Activated naive CD4-positive, alpha-beta T cell treated with Interleukin-2 at 50 U/mL for 16 hours (primary cell): ENCODE measurements around the gene MMP10.

Experiments
- DNase-seq: peaks from one replicate; pipeline ENCODE4 v3.0.0-alpha.2; 2020

The MMP10 gene

DNA sequence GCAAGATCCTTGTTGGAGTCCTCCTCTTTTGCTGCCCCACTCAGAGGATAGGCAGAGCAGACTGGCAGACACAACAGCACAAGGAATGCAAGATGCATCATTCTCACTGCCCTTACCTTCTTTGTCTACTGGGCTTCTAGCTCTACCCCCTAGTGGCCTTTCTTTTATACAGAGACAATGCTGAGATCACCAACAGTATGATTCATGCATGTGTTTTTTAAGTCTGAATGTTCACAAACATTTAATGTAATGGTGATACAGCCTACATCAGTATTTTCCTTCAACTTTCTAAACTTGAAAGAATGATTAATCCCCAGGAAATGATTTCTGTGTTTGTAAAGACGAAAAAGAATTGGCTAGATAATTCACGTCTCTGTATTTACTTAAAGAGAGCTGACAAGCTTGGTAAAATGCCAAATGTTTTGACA is at the start of gene MMP10:
Gene MMP10 (minus strand): TSS at position 138 of the 428 bp plus-strand sequence. CDS start 37 bp downstream, at position 101.
- no peak for DNase-seq

DNA sequence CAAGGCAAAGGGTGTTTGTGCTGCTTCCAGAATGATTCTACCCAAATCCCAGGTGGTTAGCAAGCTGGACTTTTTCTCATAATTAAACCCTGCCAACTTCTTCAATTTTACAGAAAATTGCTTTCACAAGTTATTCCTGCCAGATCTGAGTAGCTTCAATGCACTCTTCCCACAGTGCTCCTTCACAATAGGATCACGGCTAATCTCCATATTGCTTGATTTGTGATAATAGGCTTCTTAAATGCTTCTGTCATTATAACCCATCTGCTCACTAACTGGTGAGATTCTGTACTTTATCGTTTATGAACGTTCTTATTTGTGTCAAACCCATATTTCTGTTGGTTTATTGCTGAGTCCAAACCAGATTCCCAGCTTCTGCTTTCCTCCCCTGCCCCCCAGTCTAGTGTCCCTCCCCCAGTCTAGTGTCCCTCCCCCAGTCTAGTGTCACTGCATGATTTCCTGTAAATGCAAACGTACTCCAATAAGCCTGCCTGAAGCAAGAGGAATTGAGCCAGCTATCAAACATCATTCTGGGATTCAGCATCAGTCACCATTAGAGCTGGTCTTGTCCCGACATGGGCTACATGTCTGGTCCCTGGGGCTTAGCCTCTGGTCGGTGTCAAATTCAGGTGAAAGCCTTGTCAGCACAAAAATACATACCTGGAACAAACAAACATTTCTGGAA is 49.0 kb upstream of the MMP10 start:
- no peak for DNase-seq

DNA sequence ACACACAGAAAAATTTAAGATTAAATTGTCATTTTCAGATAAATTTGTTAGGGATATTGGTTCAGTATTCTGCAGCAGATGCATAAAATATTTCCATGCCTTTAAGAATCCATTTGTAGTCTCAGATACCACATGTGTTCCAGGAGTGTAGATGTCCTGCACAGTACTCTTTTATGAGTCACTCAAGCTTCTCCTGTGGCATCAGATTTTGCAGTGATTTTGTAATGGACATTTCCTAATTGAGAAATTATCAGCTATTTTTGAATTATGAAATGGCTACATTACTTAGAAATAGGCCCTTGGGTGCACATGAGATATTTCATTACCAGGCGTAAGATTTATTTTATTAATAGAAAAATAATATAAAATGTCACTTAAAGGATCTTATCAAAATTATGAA is 44.1 kb upstream of the MMP10 start:
- DNase-seq = no peak

DNA sequence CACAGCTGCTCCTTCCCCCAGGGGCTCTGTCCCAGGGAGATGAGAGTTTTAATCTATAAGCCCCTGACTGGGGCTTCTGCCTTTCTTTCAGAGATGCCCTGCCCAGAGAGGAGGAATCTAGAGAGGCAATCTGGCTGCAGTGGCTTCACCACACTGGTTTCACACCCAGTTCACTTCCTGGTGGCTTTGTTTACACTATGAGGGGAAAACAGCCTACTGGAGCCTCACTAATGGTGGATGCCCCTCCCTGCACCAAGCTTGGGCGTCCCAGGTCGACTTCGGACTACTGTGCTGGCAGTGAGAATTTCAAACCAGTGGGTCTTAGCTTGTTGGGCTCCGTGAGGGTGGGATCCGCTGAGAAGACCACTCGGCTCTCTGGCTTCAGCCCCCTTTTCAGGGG is 39.1 kb upstream of the MMP10 start:
- no peak for DNase-seq

DNA sequence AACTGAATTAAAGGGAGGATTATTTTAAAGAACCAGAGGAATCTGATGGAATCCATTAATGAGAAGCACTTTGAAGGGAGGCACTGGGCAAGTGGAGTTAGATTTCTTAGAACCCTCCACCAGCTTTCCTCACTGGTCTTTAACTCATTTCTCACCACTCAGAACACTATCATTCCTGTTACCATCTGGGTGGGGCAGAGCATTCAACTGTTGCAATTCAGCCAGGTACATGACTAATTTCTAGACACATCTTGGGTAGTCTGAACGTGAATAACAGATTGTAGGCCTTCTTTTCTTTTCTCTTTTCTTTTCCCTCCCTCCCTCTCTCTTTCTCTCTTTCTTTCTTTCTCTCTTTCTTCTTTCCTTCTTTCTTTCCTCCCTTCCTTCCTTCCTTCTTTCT is 33.1 kb upstream of the MMP10 start:
- no peak for DNase-seq

DNA sequence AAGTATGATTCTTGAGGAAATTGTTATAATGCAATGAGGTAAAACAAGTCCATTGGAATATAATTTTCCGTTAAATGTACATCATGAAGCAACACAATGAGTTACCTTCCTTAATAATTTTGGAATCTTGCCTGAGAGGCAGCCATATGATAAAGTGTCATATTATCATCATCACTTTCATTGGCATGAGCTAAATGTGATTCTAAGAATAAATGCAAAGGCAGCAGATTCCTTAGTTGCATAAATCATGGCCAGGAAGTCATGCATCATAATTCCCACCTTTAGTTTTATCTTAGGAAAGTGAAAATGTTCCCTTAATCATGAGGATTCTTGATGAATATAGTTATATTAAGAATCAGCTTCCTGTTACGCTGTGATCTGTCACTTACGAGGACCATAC is 31.8 kb upstream of the MMP10 start:
- no peak for DNase-seq

DNA sequence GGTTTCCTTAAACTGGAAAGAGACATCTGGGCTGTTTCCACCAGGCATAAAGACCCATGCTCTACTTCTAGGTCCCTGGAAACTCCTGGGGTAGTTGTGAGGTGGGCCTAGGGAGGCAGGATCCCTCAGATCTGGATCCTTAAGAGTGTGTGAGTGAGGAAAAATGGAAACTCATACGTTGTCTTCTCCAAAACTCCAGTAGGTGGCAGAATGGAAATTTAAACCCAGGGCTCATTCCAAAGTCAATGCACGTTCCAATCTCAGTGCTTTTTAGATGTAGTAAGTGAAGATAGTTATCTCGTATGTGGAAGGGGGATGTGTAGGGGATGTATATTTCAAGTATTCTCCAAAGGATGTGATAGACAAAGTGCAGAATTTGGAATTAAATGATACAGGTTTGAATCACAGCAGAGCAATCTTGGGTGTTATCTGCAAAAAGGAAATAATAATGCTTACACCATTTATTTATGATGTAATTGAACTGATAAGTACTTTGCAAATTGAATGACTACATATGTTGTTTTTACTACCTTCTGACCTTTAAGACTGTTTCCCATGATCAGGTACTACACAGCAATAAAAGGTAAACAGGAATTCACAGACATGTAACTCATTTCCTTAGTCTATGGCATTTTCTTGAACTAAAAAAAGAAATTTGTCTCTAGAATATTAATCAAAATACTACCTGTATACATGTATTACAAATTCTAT is 30.7 kb upstream of the MMP10 start:
- no peak for DNase-seq

DNA sequence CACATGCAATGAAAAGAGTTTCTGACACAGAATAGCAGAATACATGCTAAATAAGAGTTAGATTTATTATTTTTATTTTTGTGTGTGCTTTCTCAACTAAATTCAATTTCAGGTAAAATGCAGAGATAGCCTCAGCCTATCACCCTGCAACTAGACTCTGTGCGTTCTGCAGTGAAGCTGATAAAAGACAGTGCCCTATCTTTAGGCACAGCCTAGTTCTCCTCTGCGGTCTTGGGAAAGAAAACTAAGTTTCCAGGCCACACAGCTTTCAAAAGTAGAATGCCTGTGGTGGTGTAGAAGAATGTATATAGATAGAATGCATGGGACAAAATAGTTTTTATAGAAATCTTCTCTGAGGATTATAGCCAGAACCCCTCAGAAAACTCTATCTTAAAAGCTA is 29.5 kb upstream of the MMP10 start:
- DNase-seq = no peak

DNA sequence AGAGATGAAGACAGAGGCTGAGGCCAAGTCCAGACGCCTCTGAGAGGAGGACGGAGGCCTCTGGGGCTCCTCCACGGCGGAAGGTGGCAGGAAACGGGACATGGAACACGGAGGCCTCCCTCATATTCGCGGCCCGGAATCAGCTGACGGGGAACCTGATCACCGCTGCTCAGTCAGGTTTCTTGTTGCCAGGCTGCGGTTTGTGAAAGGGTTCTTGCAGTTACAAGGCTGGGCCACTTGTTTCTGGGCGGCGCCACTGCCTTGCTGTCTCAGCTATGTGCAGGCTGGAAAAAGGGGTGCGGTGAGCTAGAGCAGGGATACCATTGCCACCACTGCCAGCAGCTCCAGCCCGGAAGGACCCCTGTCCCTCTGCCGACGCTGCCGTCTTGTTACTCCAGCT is 27.5 kb upstream of the MMP10 start:
- DNase-seq = no peak

DNA sequence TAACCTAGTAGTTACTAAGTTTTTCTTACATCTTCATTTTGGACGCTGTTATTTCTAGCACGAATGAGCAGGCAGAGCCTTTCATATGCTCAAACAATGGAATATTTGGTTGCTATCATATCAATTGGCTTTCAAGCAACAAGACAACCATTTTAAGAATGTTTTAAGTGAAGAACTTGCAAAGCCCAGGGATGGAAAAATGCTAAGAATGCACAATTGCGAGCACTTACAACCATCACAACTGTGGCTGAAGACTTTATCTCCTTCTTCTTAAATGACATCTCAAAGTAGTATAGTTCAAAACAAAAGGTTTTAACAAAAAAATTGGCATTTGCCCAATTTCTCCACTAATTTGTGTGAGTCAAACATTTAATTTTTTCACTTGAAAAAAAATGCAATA is 25.9 kb upstream of the MMP10 start:
- no peak for DNase-seq

DNA sequence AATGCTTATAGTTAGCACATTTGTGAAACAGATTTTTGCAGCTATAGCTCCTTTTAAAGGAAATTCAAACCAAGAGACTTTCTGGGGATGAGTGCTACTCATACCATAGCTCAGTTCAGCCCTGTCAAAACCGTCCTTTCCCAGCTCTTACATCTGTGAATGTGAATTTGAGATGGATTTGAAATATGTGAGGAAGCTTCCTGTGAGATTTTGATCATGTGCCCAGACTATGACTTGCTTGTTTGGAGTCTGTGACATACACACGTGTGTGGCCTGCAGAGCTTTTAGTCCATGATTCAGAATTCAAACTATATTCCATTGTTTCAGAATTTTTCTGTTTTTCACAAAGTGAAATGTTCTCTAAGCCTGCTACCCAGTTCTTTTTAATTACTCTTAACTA is 21.9 kb upstream of the MMP10 start:
- DNase-seq = no peak

DNA sequence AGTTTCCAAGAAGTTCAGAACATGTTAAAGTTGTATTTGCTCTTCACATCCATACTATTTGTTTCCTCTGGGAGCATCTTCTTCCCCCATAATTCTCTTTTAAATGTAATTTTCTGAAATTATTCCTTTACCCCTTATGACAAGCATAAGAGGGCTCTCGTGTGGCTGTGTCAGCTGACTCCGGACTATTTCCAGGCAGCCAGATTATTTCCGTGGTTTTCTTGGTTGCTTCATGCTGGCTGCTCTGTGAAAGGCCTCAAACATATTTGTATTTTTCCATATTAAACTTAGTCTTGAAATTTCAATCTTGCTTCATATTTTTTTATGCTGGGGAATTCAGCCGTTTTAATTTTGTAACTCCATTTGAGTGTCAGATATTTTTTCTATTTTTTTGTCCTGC is 20.3 kb upstream of the MMP10 start:
- no peak for DNase-seq

DNA sequence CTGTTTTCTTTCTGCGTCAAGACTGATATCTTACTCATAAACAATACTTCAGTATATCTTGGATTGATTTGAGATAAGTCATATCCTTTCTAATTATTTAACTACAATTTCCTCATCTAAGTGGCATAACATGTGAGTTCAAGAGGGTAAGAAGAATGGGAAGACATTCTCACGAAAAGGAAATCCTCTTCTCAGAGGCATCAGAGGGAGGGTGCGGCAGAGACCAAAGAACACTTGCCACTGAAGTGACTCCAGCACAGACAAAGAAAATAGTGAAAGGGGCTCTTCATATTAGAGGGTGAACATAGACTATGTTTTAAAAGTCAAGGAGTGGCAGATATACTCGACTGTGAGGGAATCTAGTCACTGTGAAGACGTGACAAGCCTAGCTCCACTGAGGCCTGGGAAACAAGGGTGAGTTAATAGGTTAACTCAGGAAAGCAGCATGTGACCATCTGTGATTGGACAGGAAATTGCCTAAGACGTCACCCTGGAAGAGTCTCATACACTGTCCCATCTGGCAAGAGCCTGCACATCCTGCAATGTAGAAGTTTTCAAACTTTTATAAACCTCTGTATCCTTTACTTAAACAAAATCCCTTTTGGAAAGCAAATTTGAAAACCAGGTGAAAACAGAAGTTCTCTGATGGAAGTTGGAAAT is 19.4 kb upstream of the MMP10 start:
- DNase-seq = no peak

DNA sequence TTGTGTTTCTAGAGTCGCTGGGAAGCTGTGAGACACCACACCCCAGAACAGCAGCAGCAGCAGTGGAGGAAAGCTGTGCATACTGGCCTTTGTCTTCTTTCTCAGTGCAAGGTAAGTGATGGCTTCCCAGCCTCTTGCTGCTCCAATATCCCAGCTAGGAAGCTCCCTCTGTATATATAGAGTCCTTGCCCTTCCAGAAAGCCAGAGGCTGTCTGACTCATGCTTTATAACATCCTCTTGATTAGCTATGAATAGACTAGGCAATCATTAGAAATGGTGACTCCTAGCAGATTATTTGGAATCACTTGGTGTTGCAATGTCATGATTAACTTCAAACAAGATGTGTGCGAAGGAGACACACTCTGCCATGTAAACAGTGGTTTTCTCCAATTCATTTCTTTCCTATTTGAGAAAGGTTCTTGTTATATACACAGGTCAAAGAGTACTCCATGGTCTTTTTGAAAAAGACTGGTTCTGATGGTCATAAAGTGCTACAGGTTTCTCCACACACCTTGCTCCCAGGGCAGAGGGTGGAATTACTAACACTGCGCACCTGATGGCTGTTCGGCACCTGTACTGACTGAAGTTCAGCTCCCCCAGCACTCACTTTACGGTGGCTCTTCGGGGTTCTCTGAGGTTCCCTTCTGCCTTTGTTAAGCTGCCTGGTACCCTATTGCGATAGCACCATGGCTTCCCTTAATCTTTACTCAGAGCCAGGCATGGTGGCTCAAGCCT is 17.8 kb upstream of the MMP10 start, which contains the start of gene MMP1:
Gene MMP1 (minus strand): TSS at position 149 of the 735 bp plus-strand sequence. CDS start 68 bp downstream, at position 81.
- DNase-seq = no peak

DNA sequence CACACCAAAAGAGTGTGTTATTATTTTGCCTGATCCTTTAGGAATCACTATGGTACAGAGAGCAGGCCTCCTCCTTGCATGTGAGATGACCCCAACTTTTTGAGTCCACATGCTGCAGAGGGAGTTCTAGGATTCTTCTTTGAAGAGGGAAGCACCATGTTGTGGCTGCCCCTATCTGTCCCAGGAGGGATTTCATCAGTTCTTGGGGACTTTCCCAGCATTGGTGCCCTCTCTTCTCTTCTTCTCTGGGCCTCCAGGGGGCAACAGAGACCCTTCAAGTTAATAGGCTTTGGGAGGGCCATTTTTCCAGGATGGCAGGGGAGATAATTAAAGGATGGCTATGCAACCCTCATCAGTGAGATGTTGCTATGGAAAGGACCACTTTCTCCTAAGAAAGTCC is 14.0 kb upstream of the MMP10 start:
- no peak for DNase-seq

DNA sequence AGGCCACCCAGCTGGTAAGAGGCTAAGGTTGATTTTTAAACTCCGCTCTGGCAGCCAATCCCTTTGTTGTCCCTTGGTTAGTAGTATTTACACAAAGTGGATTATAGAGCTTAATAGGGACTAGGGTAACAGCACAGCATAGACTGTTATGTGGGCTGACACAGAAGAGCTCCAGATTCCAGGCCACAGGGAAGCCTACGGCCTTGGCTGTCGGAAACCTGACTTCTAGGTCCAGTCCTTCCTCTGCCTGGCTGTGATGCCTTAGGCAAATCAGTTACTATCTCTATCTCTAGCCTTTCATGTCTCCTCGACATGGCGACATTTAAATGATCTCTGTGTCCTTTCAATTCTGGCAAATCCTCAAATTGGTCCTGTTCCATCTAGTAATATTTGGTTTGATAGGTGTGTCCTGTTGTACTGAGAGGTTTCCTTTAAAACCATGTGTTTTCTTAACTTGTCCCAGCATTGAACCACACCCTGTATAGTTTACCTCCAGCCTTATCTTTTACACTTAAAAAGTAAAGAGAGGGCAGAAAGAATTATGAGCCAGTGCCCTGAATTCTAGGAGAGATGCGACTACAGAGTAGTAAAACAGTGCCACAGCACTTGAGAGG is 13.4 kb upstream of the MMP10 start:
- no peak for DNase-seq

DNA sequence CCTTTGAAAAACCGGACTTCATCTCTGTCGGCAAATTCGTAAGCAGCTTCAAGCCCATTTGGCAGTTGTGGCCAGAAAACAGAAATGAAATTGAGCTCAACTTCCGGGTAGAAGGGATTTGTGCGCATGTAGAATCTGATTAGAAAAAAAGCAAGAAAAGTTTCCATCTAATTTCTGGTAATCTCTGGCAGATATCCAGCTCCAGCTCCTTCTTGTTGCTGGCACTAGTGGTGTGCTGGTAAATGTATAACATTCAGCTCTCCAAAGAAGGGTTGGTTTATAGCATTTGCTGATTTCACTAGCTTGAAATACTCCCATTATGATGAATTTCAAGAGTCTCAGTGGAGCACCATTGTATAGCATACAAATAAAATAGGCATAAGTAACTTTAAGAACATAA is 12.2 kb upstream of the MMP10 start:
- no peak for DNase-seq

DNA sequence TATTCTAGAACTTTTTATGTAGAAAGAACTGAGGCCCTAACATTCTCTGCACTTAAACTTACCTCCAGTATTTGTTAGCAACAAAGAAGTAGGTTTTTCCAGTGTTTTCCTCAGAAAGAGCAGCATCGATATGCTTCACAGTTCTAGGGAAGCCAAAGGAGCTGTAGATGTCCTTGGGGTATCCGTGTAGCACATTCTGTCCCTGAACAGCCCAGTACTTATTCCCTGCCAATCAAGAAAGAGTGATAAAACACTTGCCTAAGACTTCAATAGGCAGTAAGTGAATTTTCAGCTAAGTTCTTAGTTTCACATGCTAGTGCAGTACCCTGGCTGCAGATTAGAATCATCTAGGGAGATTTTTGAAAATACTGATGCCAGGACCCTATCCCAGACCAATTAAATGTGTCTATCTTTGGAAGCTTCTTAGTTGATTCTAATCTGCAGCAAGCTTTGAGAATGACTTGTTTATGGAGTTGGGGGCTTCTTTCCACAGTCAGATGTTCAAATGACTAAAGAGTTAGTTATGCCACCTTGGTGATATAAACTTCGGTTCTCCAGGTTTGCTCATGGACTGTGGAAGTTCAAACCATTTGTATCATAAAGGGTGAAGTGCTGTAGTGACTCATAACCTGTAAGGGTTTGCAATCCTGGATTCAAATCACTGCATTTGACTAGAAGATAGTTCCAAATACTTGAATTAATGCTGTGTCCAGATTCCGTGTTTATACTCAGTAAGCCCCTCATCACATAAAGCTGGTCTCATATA is 11.0 kb upstream of the MMP10 start:
- DNase-seq = no peak

DNA sequence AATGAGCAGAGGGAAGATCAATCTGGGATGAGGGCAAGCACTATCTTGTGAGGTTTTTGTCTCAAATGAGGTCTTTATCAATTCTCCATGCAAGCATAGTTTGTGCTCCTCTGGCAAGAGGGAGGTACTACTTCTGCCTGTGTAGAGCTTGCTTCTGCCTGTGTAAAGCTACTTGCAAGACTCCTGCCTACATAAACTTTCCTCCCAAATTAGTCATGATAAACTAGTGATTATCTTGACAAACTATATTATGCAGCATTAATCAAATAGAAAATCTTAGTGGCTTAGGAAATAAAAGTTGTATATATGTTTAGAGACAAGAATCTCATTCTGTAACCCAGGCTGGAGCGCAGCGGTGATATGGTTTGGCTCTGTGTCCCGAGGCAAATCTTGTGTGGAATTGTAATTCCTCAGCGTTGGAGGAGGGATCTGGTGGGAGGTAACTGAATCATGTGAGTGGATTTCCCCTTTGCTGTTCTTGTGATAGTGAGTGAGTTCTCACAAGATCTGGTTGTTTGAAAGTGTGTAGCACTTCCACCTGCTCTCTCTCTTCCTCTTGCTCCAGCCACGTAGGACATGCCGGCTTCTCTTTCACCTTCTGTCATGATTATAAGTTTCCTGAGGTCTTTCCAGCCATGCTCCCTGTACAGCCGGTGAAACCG is 8.0 kb upstream of the MMP10 start:
- no peak for DNase-seq

DNA sequence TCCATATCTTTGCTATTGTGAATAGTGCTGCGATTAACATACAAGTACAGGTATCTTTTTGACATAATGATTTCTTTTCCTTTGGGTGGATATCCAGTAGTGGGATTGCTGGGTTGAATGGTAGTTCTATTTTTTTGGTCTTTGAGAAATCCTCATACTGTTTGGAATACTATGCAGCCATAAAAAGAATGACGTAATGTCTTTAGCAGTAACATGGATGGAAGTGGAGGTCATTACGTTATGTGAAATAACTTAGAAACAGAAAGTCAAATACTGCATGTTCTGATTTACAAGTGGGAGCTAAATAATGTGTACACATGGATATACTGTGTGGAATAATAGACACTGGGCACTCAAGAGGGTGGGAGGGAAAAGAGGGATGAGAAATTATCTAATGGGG is 4.0 kb upstream of the MMP10 start:
- DNase-seq = no peak

DNA sequence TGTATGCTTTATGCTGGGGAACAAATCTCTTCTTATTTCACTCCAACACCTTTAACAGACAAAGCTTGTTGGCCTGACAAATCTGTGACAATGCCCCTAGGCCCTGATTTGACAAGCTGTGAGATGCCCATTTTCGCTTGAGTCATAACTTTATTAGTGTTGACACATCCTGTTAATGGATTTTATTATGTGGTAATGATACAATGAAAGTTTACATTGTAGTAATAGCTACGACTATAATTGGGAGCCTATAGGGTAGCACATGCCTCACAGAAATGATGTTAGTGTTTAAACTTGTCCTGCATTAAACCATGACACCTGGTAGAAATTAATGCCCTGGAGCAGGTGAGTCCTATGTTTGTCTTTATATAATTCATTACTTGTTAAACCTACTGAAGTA is 3.3 kb upstream of the MMP10 start:
- DNase-seq = no peak

DNA sequence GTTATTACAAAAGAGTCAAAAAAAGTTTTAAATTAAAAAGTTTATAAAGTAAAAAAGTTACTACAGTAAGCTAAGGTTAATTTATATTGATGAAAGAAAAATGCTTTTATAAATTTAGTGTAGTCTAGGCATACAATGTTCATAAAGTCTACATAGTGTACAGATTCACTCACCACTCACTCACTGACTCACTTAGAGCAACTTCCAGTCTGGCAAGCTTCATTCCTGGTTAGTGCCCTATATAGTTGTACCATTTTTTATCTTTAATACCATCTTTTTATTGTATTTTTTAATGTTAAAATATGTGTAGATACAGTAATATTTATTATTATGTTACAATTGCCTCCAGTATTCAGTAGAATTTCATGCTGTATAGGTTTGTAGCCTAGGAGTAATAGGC is 2.6 kb upstream of the MMP10 start:
- no peak for DNase-seq
